Measurements from ENCODE around the gene FXYD2.

DNA sequence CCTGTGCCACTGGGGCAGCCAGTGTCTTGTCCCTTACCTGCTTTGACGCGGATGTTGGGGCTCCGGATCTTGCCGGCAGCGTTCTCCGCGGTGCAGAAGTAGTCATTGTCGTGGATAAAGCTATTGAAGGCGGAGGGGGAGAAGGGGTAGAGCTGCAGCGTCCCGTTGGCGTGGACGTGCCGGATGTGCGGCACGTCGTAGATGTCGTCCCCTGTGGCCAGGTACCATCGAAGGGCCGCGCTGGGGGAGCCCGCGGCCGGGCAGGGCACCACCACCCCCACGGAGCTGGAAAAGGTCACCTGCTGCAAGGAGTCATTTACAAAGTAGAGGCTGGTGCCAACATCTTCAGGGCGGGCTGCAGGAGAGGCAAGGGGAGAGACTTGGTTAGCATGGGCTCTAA, 44.1 kb downstream of the FXYD2 start:
- no peak for TF ChIP-seq EZH2 (IDR thresholded peaks at IDR 0.05; ENCODE audit: insufficient read depth, poor library complexity, severe bottlenecking)
- TF ChIP-seq EZH2phosphoT487 (IDR thresholded peaks at IDR 0.05; ENCODE audit: insufficient read depth, low read depth): no peak

Measured in GM23248 (cell line).